ENCODE measurements around the gene LDLRAD3. TPM values are rescaled to one million over a fixed set of nuclear protein-coding genes. Genes with fewer than 3 reads are reported as not detected.
"Not testable (repeated sequence)": the region's sequence is repeated elsewhere in the genome, so short reads cannot be mapped to it uniquely, and the experiment has no call there.

The LDLRAD3 gene
- total RNA-seq, 3 donors from 2014 or later (not counting 1 experiment from before 2014, with no cell fraction given): 1.0 to 1.5 (median 1.2) TPM

GRCh38 chr11:36186340-36187175, 242.7 kb downstream of the LDLRAD3 start:
- WGBS (ENCODE audit: insufficient coverage): 89% methylated on average over 5 of the region's 6 CpGs
- H3K27ac ChIP-seq (ENCODE audit: low read length): no peak overlapping the region
- no peaks in the 10 kb centered on the region for H3K27me3 ChIP-seq (ENCODE audit: control insufficient read depth, insufficient read depth, low read length)
- TF ChIP-seq CTCF (IDR thresholded peaks at IDR 0.05): no peak
- H3K4me1 ChIP-seq (ENCODE audit: control insufficient read depth, insufficient read depth, low read length): no peaks in the 10 kb centered on the region
- no peak for DNase-seq
- H3K9me3 ChIP-seq (ENCODE audit: control insufficient read depth, insufficient read depth, low read length): no peaks in the 10 kb centered on the region
- no peak overlapping the region for H3K4me3 Mint-ChIP-seq
- no peak overlapping the region for H3K27ac Mint-ChIP-seq
- H3K4me3 ChIP-seq (ENCODE audit: low read length): no peak overlapping the region
- H3K27me3 Mint-ChIP-seq (ENCODE audit: low read depth in 2 of 2): peaks cover 10 to 33% of the 10 kb centered on the region in 2 donors
- H3K36me3 ChIP-seq (ENCODE audit: control insufficient read depth, insufficient read depth, low read length): no peaks in the 10 kb centered on the region
- intact Hi-C loops (cut with micrococcal nuclease): no loop called here
- H3K9me3 Mint-ChIP-seq: no peaks in the 10 kb centered on the region
- H3K36me3 Mint-ChIP-seq: no peaks in the 10 kb centered on the region
- ATAC-seq: no peak
- no peaks in the 10 kb centered on the region for H3K4me1 Mint-ChIP-seq

- Histone ChIP-seq H3K27me3 (ENCODE audit: control insufficient read depth, insufficient read depth, low read length) (no peaks in the 10 kb centered on the region), H3K27ac (ENCODE audit: low read length) (no peak overlapping the region), H3K9me3 (ENCODE audit: control insufficient read depth, insufficient read depth, low read length) (no peaks in the 10 kb centered on the region), H3K36me3 (ENCODE audit: control insufficient read depth, insufficient read depth, low read length) (no peaks in the 10 kb centered on the region), H3K4me3 (ENCODE audit: low read length) (no peak overlapping the region), H3K4me1 (ENCODE audit: control insufficient read depth, insufficient read depth, low read length) (no peaks in the 10 kb centered on the region)
- H3K27ac Mint-ChIP-seq: no peak overlapping the region
- peaks cover 12 to 30% of the 10 kb centered on the region in 2 donors for H3K27me3 Mint-ChIP-seq (ENCODE audit: low read depth in 2 of 2)
- no peak for ATAC-seq
- no peak overlapping the region for H3K4me3 Mint-ChIP-seq
- H3K4me1 Mint-ChIP-seq: no peaks in the 10 kb centered on the region
- 91% methylated on average over 3 of the region's 3 CpGs for WGBS (ENCODE audit: insufficient coverage)
- intact Hi-C loops (cut with micrococcal nuclease): no loop called here
- no peak for TF ChIP-seq CTCF (IDR thresholded peaks at IDR 0.05)
- no peak for DNase-seq
- H3K9me3 Mint-ChIP-seq: no peaks in the 10 kb centered on the region
- H3K36me3 Mint-ChIP-seq: no peaks in the 10 kb centered on the region
These were observed 243.8 kb downstream of the LDLRAD3 start for GRCh38 chr11:36187622-36188021.

- intact Hi-C loops (cut with micrococcal nuclease): loop anchor here (10.0 kb wide), 1 partner anchor 65 kb away; no protein-coding TSS in a partner anchor
- DNase-seq; H3K4me1 Mint-ChIP-seq; H3K9me3 ChIP-seq (ENCODE audit: control insufficient read depth, insufficient read depth, low read length); H3K4me3 Mint-ChIP-seq; H3K9me3 Mint-ChIP-seq; H3K27ac ChIP-seq (ENCODE audit: low read length); H3K36me3 ChIP-seq (ENCODE audit: control insufficient read depth, insufficient read depth, low read length); H3K27ac Mint-ChIP-seq; H3K27me3 ChIP-seq (ENCODE audit: control insufficient read depth, insufficient read depth, low read length); H3K4me1 ChIP-seq (ENCODE audit: control insufficient read depth, insufficient read depth, low read length); H3K4me3 ChIP-seq (ENCODE audit: low read length); ATAC-seq; H3K36me3 Mint-ChIP-seq: not testable (repeated sequence)
- peaks cover 9 to 28% of the 10 kb centered on the region in 2 donors for H3K27me3 Mint-ChIP-seq (ENCODE audit: low read depth in 2 of 2)
- WGBS (ENCODE audit: insufficient coverage): no CpG with 5 or more reads among the region's 1 CpG
These were observed 245.9 kb downstream of the LDLRAD3 start for GRCh38 chr11:36189735-36190134.

GRCh38 chr11:36191941-36192340, 248.1 kb downstream of the LDLRAD3 start:
- DNase-seq: no peak
- Histone ChIP-seq H3K36me3 (ENCODE audit: control insufficient read depth, insufficient read depth, low read length) (no peaks in the 10 kb centered on the region), H3K27me3 (ENCODE audit: control insufficient read depth, insufficient read depth, low read length) (no peaks in the 10 kb centered on the region), H3K4me1 (ENCODE audit: control insufficient read depth, insufficient read depth, low read length) (no peaks in the 10 kb centered on the region), H3K9me3 (ENCODE audit: control insufficient read depth, insufficient read depth, low read length) (no peaks in the 10 kb centered on the region), H3K4me3 (ENCODE audit: low read length) (no peak overlapping the region), H3K27ac (ENCODE audit: low read length) (no peak overlapping the region)
- no peak overlapping the region for H3K27ac Mint-ChIP-seq
- H3K27me3 Mint-ChIP-seq (ENCODE audit: low read depth in 2 of 2): peaks cover 6 to 40% of the 10 kb centered on the region in 2 donors
- intact Hi-C loops (cut with micrococcal nuclease): loop anchor here (10.0 kb wide), 1 partner anchor 63 kb away; no protein-coding TSS in a partner anchor
- no peaks in the 10 kb centered on the region for H3K36me3 Mint-ChIP-seq
- H3K9me3 Mint-ChIP-seq: no peaks in the 10 kb centered on the region
- WGBS (ENCODE audit: insufficient coverage): 79% methylated on average over 4 of the region's 5 CpGs
- ATAC-seq: no peak
- TF ChIP-seq CTCF (IDR thresholded peaks at IDR 0.05): no peak
- H3K4me1 Mint-ChIP-seq: no peaks in the 10 kb centered on the region
- H3K4me3 Mint-ChIP-seq: no peak overlapping the region

Measured in natural killer cell (primary cell).